K562 (cell line): ENCODE measurements around the gene POGZ. TPM values are rescaled to one million over a fixed set of nuclear protein-coding genes. Genes with fewer than 3 reads are reported as not detected.

Experiments used
- ARID3A ChIP-seq: IDR thresholded peaks from 2 replicates; pipeline ENCODE4 v1.6.1; 2012; ENCODE audit warnings: low read depth, low read length, improper control_type of control experiment, borderline replicate concordance
- CEBPG ChIP-seq, 3 experiments: fragments of 200-800 bp in 1 of 3; sonication (Bioruptor generic) in 1 of 3; sonication (generic) in 1 of 3; formaldehyde crosslinking in 1 of 3; IDR thresholded peaks in 2 of 3; conservative IDR thresholded peaks in 1 of 3; 2 replicates each; pipeline versions ENCODE4 v1.6.1 to v1.8.0; 2016 to 2022; ENCODE audit warnings: missing compliant biosample characterization in 2 of 3, missing genetic modification characterization in 2 of 3, mild to moderate bottlenecking in 1 of 3, missing genetic modification reagents in 1 of 3
- DACH1 ChIP-seq: fragments of 450-650 bp; IDR thresholded peaks from 2 replicates; pipeline ENCODE4 v1.6.1; 2018; ENCODE audit not compliant: partially characterized antibody
- ELF4 ChIP-seq: fragments of 450-650 bp; formaldehyde crosslinking; IDR thresholded peaks from 2 replicates; pipeline ENCODE4 v1.4.0; 2022; ENCODE audit warnings: missing genetic modification characterization
- FOXK2 ChIP-seq, 2 experiments: fragments of 450-650 bp; IDR thresholded peaks in 1 of 2; conservative IDR thresholded peaks in 1 of 2; 2 replicates each; pipeline ENCODE4 v1.6.1; 2016; ENCODE audit warnings: low read depth in 2 of 2, mild to moderate bottlenecking in 1 of 2
- GMEB1 ChIP-seq: fragments of 250-450 bp; sonication (Bioruptor Pico); IDR thresholded peaks from 2 replicates; pipeline ENCODE4 v1.4.0; 2020; ENCODE audit warnings: mild to moderate bottlenecking
- PYGO2 ChIP-seq: fragments of 450-650 bp; IDR thresholded peaks from 2 replicates; pipeline ENCODE4 v1.6.1; 2016; ENCODE audit warnings: mild to moderate bottlenecking, missing genetic modification characterization, moderate library complexity, missing compliant biosample characterization
- RNF219 ChIP-seq: fragments of 250-450 bp; sonication (Bioruptor Pico); IDR thresholded peaks from 2 replicates; pipeline ENCODE4 v1.5.0; 2022; ENCODE audit warnings: mild to moderate bottlenecking
- ZNF318 ChIP-seq, 2 experiments: fragments of 450-650 bp; IDR thresholded peaks; 2 replicates each; pipeline ENCODE4 v1.6.1; 2016; ENCODE audit warnings: mild to moderate bottlenecking in 2 of 2, borderline replicate concordance in 1 of 2, low read depth in 1 of 2, moderate library complexity in 1 of 2
- ZNF766 ChIP-seq: fragments of 200-800 bp; sonication (Bioruptor generic); conservative IDR thresholded peaks from 2 replicates; pipeline ENCODE4 v1.6.1; 2016; ENCODE audit warnings: missing genetic modification characterization, missing compliant biosample characterization
- polyA plus RNA-seq, 8 experiments: library from polyadenylated mRNA; depleted of rRNA in 4 of 8; stranded (reverse) in 5 of 8; unstranded in 3 of 8; fragments of >200 nt; fragmentation: Nextera tagmentation in 2 of 8; fragmentation: Illumina TruSeq in 1 of 8; extraction: Ambion mirVana in 2 of 8; extraction: Trizol in 1 of 8; gene quantifications; 2 replicates each; pipeline versions ENCODE4 v1.2.1 to v1.2.3, GENCODE V29; 2011 to 2014; ENCODE audit warnings: inconsistent platforms in 1 of 8, missing spikeins in 1 of 8
- total RNA-seq, 7 experiments: library from RNA; depleted of rRNA in 6 of 7; stranded (reverse); fragments of >200 nt in 6 of 7; fragmentation: Illumina TruSeq in 2 of 7; extraction: Trizol in 2 of 7; gene quantifications; 2 replicates each; pipeline versions ENCODE4 v1.2.1 to v1.2.3, GENCODE V29; 2011 to 2021; ENCODE audit warnings: low replicate concordance in 1 of 7

POGZ gene
- total and polyA plus RNA-seq, 9 of the 15 experiments (the other 6 are each of a cell fraction or from before 2014, with no cell fraction given) = 9.4 to 40.6 (median 21.6) TPM

- peak; percentile 39; the same call in 1 of the 2 replicates for TF ChIP-seq GMEB1 (CRISPR knock-in tag)
- peak; percentile 61 to 71 for TF ChIP-seq FOXK2 (conservative IDR thresholded peaks at IDR 0.05 in 1 of 2, IDR thresholded peaks at IDR 0.05 in 1 of 2; ENCODE audit: low read depth in 2 of 2)
- no peak for TF ChIP-seq RNF219
- peak; percentile 60; the same call in 1 of the 2 replicates for TF ChIP-seq ARID3A
- TF ChIP-seq DACH1 = peak; percentile 34
- no peak for TF ChIP-seq PYGO2 (tag)
- TF ChIP-seq ZNF318 (IDR thresholded peaks at IDR 0.05; ENCODE audit: borderline replicate concordance in 1 of 2, low read depth in 1 of 2) = 0 out of 4 replicates have a peak, but pooled peaks of 1 of the 2 experiments have one; percentile 20
- TF ChIP-seq ZNF766 (CRISPR knock-in tag) = no peak
- no peak for TF ChIP-seq ELF4 (CRISPR knock-in tag)
- TF ChIP-seq CEBPG (CRISPR knock-in tag; IDR thresholded peaks at IDR 0.05) = no peak
- TF ChIP-seq CEBPG (tag; conservative IDR thresholded peaks at IDR 0.05 in 1 of 2, IDR thresholded peaks at IDR 0.05 in 1 of 2) = peak in 1 of 2 experiments; percentile 61; a peak in 2 of 4 replicates
These were observed 1.1 kb downstream of the POGZ start (continued) for GRCh38 chr1:151457911-151458801.
